Panc1 (cell line): Measurements from ENCODE around the gene PFKFB3. TPM values are rescaled to one million over a fixed set of nuclear protein-coding genes. Genes with fewer than 3 reads are reported as not detected.

Source experiments
- ATAC-seq: fragments of 200-7000 bp; cut with Tn5 transposase; 2 replicates; pipeline ENCODE4 v1.9.1; 2020; ENCODE audit warnings: mild to moderate bottlenecking, moderate library complexity
- BruUV-seq: library from RNA; stranded (reverse); fragments of 400-500 nt; replicated peaks from 2 replicates; lab custom pipeline; 2021; lab: Mats Ljungman, UMichigan
- CTCF ChIA-PET: fragments of 300-600 bp; sonication (Branson Sonifier 250); formaldehyde crosslinking; loops from one replicate; lab custom pipeline; 2022; ENCODE audit warnings: antibody characterized with exemption; lab: Charles Lee
- POLR2A ChIA-PET: fragments of 300-600 bp; sonication (Branson Sonifier 250); formaldehyde crosslinking; loops from one replicate; lab custom pipeline; 2022; ENCODE audit warnings: antibody characterized with exemption; lab: Charles Lee
- DNase-seq: peaks from one replicate; pipeline ENCODE4 v3.0.0-alpha.2; 2010; ENCODE audit warnings: low read depth, low spot score
- H3K27ac ChIP-seq: 2 replicates; pipeline ENCODE4 v1.5.1; 2011; ENCODE audit warnings: mild to moderate bottlenecking, low read length, inconsistent platforms
- H3K27me3 ChIP-seq: fragments of 200-500 bp; sonication (Bioruptor generic); 2 replicates; pipeline ENCODE4 v1.6.0; 2014; ENCODE audit warnings: low read length, inconsistent platforms; ENCODE audit not compliant: control insufficient read depth, insufficient read depth
- H3K36me3 ChIP-seq: fragments of 200-500 bp; sonication (Bioruptor generic); 2 replicates; pipeline ENCODE4 v1.5.1; 2014; ENCODE audit warnings: inconsistent platforms, mild to moderate bottlenecking, low read length, moderate library complexity; ENCODE audit not compliant: control insufficient read depth, insufficient read depth
- H3K4me1 ChIP-seq: 2 replicates; pipeline ENCODE4 v1.5.1; 2011; ENCODE audit warnings: inconsistent platforms, mild to moderate bottlenecking, low read length, moderate library complexity; ENCODE audit not compliant: control insufficient read depth, insufficient read depth
- H3K4me3 ChIP-seq, 2 experiments: 2 replicates each; pipeline ENCODE4 v1.5.1; 2011 to 2012; ENCODE audit warnings: low read depth in 2 of 2, low read length in 2 of 2, mild to moderate bottlenecking in 2 of 2, inconsistent platforms in 1 of 2, moderate library complexity in 1 of 2
- H3K9me3 ChIP-seq: fragments of 200-500 bp; sonication (Bioruptor generic); 2 replicates; pipeline ENCODE4 v1.5.1; 2014; ENCODE audit warnings: low read depth, mild to moderate bottlenecking, inconsistent platforms, low read length, moderate library complexity; ENCODE audit not compliant: control insufficient read depth, insufficient read depth
- CTCF ChIP-seq: fragments of 450-650 bp; IDR thresholded peaks from 2 replicates; pipeline ENCODE4 v1.5.1; 2017; ENCODE audit warnings: mild to moderate bottlenecking
- POLR2AphosphoS5 ChIP-seq: IDR thresholded peaks from 2 replicates; pipeline ENCODE4 v1.6.1; 2012; ENCODE audit warnings: mild to moderate bottlenecking, low read depth, low read length, moderate library complexity
- REST ChIP-seq, 2 experiments: IDR thresholded peaks; 2 replicates each; pipeline ENCODE4 v1.6.1; 2011 to 2012; ENCODE audit warnings: low read depth in 2 of 2, control low read depth in 1 of 2, low read length in 1 of 2, mild to moderate bottlenecking in 1 of 2, moderate library complexity in 1 of 2; ENCODE audit not compliant: insufficient read depth in 1 of 2
- SIN3A ChIP-seq: IDR thresholded peaks from 2 replicates; pipeline ENCODE4 v1.6.1; 2012; ENCODE audit warnings: low read depth, mild to moderate bottlenecking, low read length, moderate library complexity, borderline replicate concordance; ENCODE audit not compliant: insufficient read depth
- TCF7L2 ChIP-seq: IDR thresholded peaks from 2 replicates; pipeline ENCODE4 v1.6.1; 2011; ENCODE audit warnings: mild to moderate bottlenecking, low read depth, low read length, inconsistent platforms
- in situ Hi-C: cut with HindIII; loops from 2 replicates; pipeline ENCODE4 v1.10.0; 2016; ENCODE audit warnings: low sequenced_read_pairs, low pct_unique_long_range_greater_than_20kb
- intact Hi-C: fragments of 100-400 bp; cut with micrococcal nuclease; formaldehyde crosslinking; loops from one replicate; pipeline ENCODE4 v1.10.0; 2022; ENCODE audit not compliant: unreplicated experiment
- total RNA-seq: library from RNA; stranded (reverse); gene quantifications from one replicate; pipeline ENCODE4 v1.2.1, GENCODE V29; 2021; ENCODE audit not compliant: unreplicated experiment

PFKFB3 gene
- total RNA-seq, 1 experiment from 2014 or later, result 17.1 TPM

- in situ Hi-C loops (no loop called here), intact Hi-C loops (no loop called here)
- Histone ChIP-seq H3K36me3 (no peaks in the 10 kb centered on the region), H3K27me3 (no peaks in the 10 kb centered on the region), H3K4me3 (no peak overlapping the region), H3K4me1 (no peaks in the 10 kb centered on the region), H3K9me3 (no peaks in the 10 kb centered on the region), H3K27ac (no peak overlapping the region)
- DNase-seq (no peak), ATAC-seq (no peak)
- no peak for TF ChIP-seq POLR2AphosphoS5
- no peak for TF ChIP-seq TCF7L2
- no peak for TF ChIP-seq SIN3A
- TF ChIP-seq REST (IDR thresholded peaks at IDR 0.05; ENCODE audit: insufficient read depth in 1 of 2, low read depth in 2 of 2, low read length in 1 of 2), result no peak
- no peak for TF ChIP-seq CTCF
- BruUV-seq, result no TSS peak
- ChIA-PET CTCF (no interaction called here), POLR2A (no interaction called here)
These were observed 51.5 kb downstream of the PFKFB3 start for GRCh38 chr10:6254201-6254600.

- no peak for TF ChIP-seq POLR2AphosphoS5
- TF ChIP-seq SIN3A, result no peak
- TF ChIP-seq CTCF, result no peak
- TF ChIP-seq REST (IDR thresholded peaks at IDR 0.05; ENCODE audit: insufficient read depth in 1 of 2, low read depth in 2 of 2, low read length in 1 of 2), result no peak
- TF ChIP-seq TCF7L2, result no peak
- no peak for DNase-seq
- BruUV-seq, result no TSS peak
- in situ Hi-C loops, result no loop called here
- intact Hi-C loops, result no loop called here
- Histone ChIP-seq H3K27ac (no peak overlapping the region), H3K36me3 (no peaks in the 10 kb centered on the region), H3K9me3 (no peaks in the 10 kb centered on the region), H3K4me3 (no peak overlapping the region), H3K27me3 (no peaks in the 10 kb centered on the region), H3K4me1 (no peaks in the 10 kb centered on the region)
- no peak for ATAC-seq
- CTCF ChIA-PET, result no interaction called here
- POLR2A ChIA-PET, result no interaction called here
These were observed 52.9 kb downstream of the PFKFB3 start for GRCh38 chr10:6255548-6256061.
